OCI-LY3 (cell line): ENCODE results near the gene TFPT.

Source experiments
- H2AFZ ChIP-seq: fragments of 200-600, 300-600 bp; shearing (Covaris generic); 2 replicates; pipeline ENCODE4 v1.6.0; 2014; ENCODE audit warnings: antibody characterized with exemption, low read depth, low read length
- H3K27ac ChIP-seq: fragments of 200-600, 300-600 bp; sonication (generic); 2 replicates; pipeline ENCODE4 v1.5.1; 2014; ENCODE audit warnings: mild to moderate bottlenecking, low read length, moderate library complexity, mixed read lengths
- H3K27me3 ChIP-seq: fragments of 200-600, 300-600 bp; sonication (generic); 2 replicates; pipeline ENCODE4 v1.6.1; 2014; ENCODE audit warnings: low read depth, low read length, mixed read lengths
- H3K36me3 ChIP-seq: fragments of 200-600, 300-600 bp; sonication (generic); replicated peaks from 2 replicates; pipeline ENCODE3; 2014; ENCODE audit warnings: low read depth, low read length, mixed read lengths
- H3K4me1 ChIP-seq: fragments of 300-600, 200-600 bp; sonication (generic); 2 replicates; pipeline ENCODE4 v1.6.1; 2014; ENCODE audit warnings: low read length, mixed read lengths
- H3K4me2 ChIP-seq: fragments of 200-600, 300-600 bp; sonication (generic); 2 replicates; pipeline ENCODE4 v1.6.1; 2014; ENCODE audit warnings: low read length, mixed read lengths
- H3K4me3 ChIP-seq: fragments of 300-600, 200-600 bp; sonication (generic); 2 replicates; pipeline ENCODE4 v1.5.1; 2014; ENCODE audit warnings: antibody characterized with exemption, mild to moderate bottlenecking, low read length, moderate library complexity
- H3K79me2 ChIP-seq: fragments of 300-600, 200-600 bp; shearing (Covaris generic); 2 replicates; pipeline ENCODE4 v1.6.1; 2014; ENCODE audit warnings: mild to moderate bottlenecking, low read length, mixed read lengths
- H3K9ac ChIP-seq: fragments of 300-600, 200-600 bp; shearing (Covaris generic); 2 replicates; pipeline ENCODE4 v1.6.0; 2014; ENCODE audit warnings: mild to moderate bottlenecking, low read length, moderate library complexity
- H3K9me3 ChIP-seq: fragments of 200-600, 300-600 bp; shearing (Covaris generic); 2 replicates; pipeline ENCODE4 v1.6.1; 2014; ENCODE audit warnings: low read length, mixed read lengths; ENCODE audit not compliant: insufficient read depth
- H4K20me1 ChIP-seq: fragments of 200-600, 300-600 bp; sonication (generic); 2 replicates; pipeline ENCODE4 v1.6.1; 2016; ENCODE audit warnings: low read length, mixed read lengths; ENCODE audit not compliant: insufficient read depth
- EZH2phosphoT487 ChIP-seq: fragments of 200-600 bp; shearing (Covaris generic); IDR thresholded peaks from 2 replicates; pipeline ENCODE4 v1.6.1; 2018; ENCODE audit warnings: antibody characterized with exemption, mixed run types, low read depth
- TF ChIP-seq, protein P1 (sequence below): fragments of 200-600, 300-600 bp; sonication (generic); IDR thresholded peaks from 2 replicates; pipeline ENCODE4 v1.5.1; 2014; ENCODE audit warnings: antibody characterized with exemption, low read length, low read depth

The TFPT gene

DNA sequence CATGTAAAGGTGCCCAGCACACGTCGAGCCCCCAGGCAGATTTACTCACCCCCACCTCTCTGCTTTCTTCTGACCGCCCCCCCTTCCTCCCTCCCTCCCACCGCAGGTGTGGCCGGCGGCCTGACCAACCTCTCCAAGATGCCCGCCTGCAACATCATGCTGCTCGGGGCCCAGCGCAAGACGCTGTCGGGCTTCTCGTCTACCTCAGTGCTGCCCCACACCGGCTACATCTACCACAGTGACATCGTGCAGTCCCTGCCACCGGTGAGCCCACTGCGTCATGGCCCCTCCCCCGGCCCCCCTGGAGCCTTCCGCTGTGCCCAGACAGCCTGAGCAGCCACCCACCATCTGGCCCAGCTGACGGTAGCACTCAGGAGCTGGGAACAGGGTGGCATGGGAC is 8.9 kb upstream of the TFPT start:
- Histone ChIP-seq H3K4me3 (no peak overlapping the region), H2AFZ (no peak overlapping the region), H3K79me2 (no peaks in the 10 kb centered on the region), H3K9ac (no peak overlapping the region), H3K27me3 (no peaks in the 10 kb centered on the region), H3K4me2 (no peak overlapping the region), H3K27ac (no peak overlapping the region), H3K36me3 (peaks cover 63% of the 10 kb centered on the region), H3K4me1 (no peaks in the 10 kb centered on the region), H4K20me1 (no peaks in the 10 kb centered on the region), H3K9me3 (no peaks in the 10 kb centered on the region)
- TF ChIP-seq EZH2phosphoT487, result no peak
- TF ChIP-seq, protein P1, sequence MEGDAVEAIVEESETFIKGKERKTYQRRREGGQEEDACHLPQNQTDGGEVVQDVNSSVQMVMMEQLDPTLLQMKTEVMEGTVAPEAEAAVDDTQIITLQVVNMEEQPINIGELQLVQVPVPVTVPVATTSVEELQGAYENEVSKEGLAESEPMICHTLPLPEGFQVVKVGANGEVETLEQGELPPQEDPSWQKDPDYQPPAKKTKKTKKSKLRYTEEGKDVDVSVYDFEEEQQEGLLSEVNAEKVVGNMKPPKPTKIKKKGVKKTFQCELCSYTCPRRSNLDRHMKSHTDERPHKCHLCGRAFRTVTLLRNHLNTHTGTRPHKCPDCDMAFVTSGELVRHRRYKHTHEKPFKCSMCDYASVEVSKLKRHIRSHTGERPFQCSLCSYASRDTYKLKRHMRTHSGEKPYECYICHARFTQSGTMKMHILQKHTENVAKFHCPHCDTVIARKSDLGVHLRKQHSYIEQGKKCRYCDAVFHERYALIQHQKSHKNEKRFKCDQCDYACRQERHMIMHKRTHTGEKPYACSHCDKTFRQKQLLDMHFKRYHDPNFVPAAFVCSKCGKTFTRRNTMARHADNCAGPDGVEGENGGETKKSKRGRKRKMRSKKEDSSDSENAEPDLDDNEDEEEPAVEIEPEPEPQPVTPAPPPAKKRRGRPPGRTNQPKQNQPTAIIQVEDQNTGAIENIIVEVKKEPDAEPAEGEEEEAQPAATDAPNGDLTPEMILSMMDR, result no peak

- Histone ChIP-seq H3K4me3 (no peak overlapping the region), H3K27me3 (no peaks in the 10 kb centered on the region), H3K9ac (no peak overlapping the region), H3K4me1 (no peaks in the 10 kb centered on the region), H4K20me1 (no peaks in the 10 kb centered on the region), H3K79me2 (no peaks in the 10 kb centered on the region), H2AFZ (no peak overlapping the region), H3K27ac (no peak overlapping the region), H3K4me2 (no peak overlapping the region), H3K9me3 (no peaks in the 10 kb centered on the region), H3K36me3 (peaks cover 56% of the 10 kb centered on the region)
- TF ChIP-seq EZH2phosphoT487, result no peak
- TF ChIP-seq, protein P1, result no peak
Measured at GRCh38 chr19:54123682-54124081, 8.2 kb upstream of the TFPT start.

DNA sequence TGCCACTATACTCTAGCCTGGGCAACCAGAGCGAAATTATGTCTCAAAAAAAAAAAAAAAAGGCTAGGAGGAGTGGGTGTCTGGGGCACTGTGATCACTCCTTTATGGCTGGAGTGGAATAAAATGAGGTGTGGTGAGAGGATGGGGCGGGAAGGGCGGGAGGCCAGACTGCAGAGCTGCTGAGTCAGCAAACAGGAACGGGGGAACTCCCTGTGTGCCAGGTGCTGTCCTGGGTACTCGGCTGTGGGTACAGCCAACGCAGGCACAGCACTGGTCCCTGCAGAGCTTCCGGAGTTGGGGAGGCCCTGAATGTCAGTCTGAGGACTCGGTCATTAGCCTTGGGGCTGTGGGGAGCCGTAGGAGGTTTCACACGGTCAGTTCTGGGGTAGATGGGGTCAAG is 5.8 kb upstream of the TFPT start:
- no peaks in the 10 kb centered on the region for H3K9me3 ChIP-seq
- H3K9ac ChIP-seq, result no peak overlapping the region
- peaks cover 45% of the 10 kb centered on the region for H3K36me3 ChIP-seq
- H4K20me1 ChIP-seq, result no peaks in the 10 kb centered on the region
- H3K79me2 ChIP-seq, result peaks cover 18% of the 10 kb centered on the region
- no peak overlapping the region for H3K27ac ChIP-seq
- H3K4me1 ChIP-seq, result peaks cover 7% of the 10 kb centered on the region
- H3K27me3 ChIP-seq, result no peaks in the 10 kb centered on the region
- no peak overlapping the region for H3K4me2 ChIP-seq
- no peak overlapping the region for H2AFZ ChIP-seq
- H3K4me3 ChIP-seq, result no peak overlapping the region
- no peak for TF ChIP-seq EZH2phosphoT487
- TF ChIP-seq, protein P1, result no peak

GRCh38 chr19:54114340-54115108 is 933 bp downstream of the TFPT start:
- Histone ChIP-seq H2AFZ (peak overlapping the region; percentile 95; the same call in 1 of the 2 replicates), H3K4me2 (peak overlapping the region; percentile 88), H3K9me3 (no peaks in the 10 kb centered on the region), H3K27ac (peak overlapping the region; percentile 75), H3K9ac (peak overlapping the region; percentile 87), H3K4me3 (peak overlapping the region; percentile 78), H3K79me2 (peaks cover 43% of the 10 kb centered on the region), H3K4me1 (peaks cover 8% of the 10 kb centered on the region), H4K20me1 (no peaks in the 10 kb centered on the region), H3K36me3 (peaks cover 24% of the 10 kb centered on the region), H3K27me3 (no peaks in the 10 kb centered on the region)
- TF ChIP-seq EZH2phosphoT487, result no peak
- TF ChIP-seq, protein P1, result no peak
